CD4-positive, alpha-beta T cell (primary cell): Measurements from ENCODE around the gene TMEM198. TPM values are rescaled to one million over a fixed set of nuclear protein-coding genes. Genes with fewer than 3 reads are reported as not detected.

Source experiments
- ATAC-seq: fragments of 200-7000 bp; cut with Tn5 transposase; one replicate; pipeline ENCODE4 v1.10.0; 2022; ENCODE audit warnings: mild to moderate bottlenecking; ENCODE audit not compliant: poor library complexity
- CTCF ChIA-PET: fragments of 350-600 bp; sonication (Branson Sonifier 250); formaldehyde crosslinking; loops from one replicate; lab custom pipeline; 2021; ENCODE audit warnings: antibody characterized with exemption, inconsistent platforms; lab: Charles Lee
- POLR2A ChIA-PET: fragments of 350-600 bp; sonication (Branson Sonifier 250); formaldehyde crosslinking; loops from one replicate; lab custom pipeline; 2021; ENCODE audit warnings: antibody characterized with exemption, inconsistent platforms; lab: Charles Lee
- DNase-seq, 14 experiments: peaks; one replicate each; pipeline ENCODE4 v3.0.0-alpha.2; 2013 to 2020; ENCODE audit warnings: mixed read lengths in 2 of 14
- H3K27ac ChIP-seq, 2 donors: one replicate each; pipeline versions ENCODE4 v1.5.1 to v1.7.0; 2013; ENCODE audit warnings: low read length in 2 of 2, low read depth in 1 of 2, mild to moderate bottlenecking in 1 of 2
- H3K27me3 ChIP-seq, 2 experiments: 1 replicate in 1 of 2; 2 replicates in 1 of 2; pipeline versions ENCODE4 v1.6.1 to v1.7.0; 2013; ENCODE audit warnings: low read length in 2 of 2, control low read depth in 1 of 2, mild to moderate bottlenecking in 1 of 2, moderate library complexity in 1 of 2; ENCODE audit not compliant: insufficient read depth in 2 of 2, control insufficient read depth in 1 of 2
- H3K36me3 ChIP-seq: one replicate; pipeline ENCODE4 v1.6.1; 2013; ENCODE audit warnings: low read length, control low read depth; ENCODE audit not compliant: insufficient read depth
- H3K4me1 ChIP-seq: one replicate; pipeline ENCODE4 v1.6.1; 2013; ENCODE audit warnings: low read length, control low read depth; ENCODE audit not compliant: insufficient read depth
- H3K4me3 ChIP-seq: one replicate; pipeline ENCODE4 v1.5.1; 2013; ENCODE audit warnings: mild to moderate bottlenecking, low read length, moderate library complexity
- H3K9me3 ChIP-seq, 2 experiments: 1 replicate in 1 of 2; 2 replicates in 1 of 2; pipeline versions ENCODE4 v1.6.1 to v1.7.0; 2013; ENCODE audit warnings: low read length in 2 of 2, mild to moderate bottlenecking in 2 of 2, control low read depth in 1 of 2, moderate library complexity in 1 of 2; ENCODE audit not compliant: control insufficient read depth in 1 of 2, insufficient read depth in 1 of 2
- H3K27ac Mint-ChIP-seq: one replicate; pipeline ENCODE4 v1.8.0; 2020; ENCODE audit warnings: mixed read lengths
- H3K27me3 Mint-ChIP-seq: one replicate; pipeline ENCODE4 v1.8.0; 2021; ENCODE audit warnings: mixed read lengths
- H3K36me3 Mint-ChIP-seq: one replicate; pipeline ENCODE4 v1.8.0; 2021; ENCODE audit warnings: low read depth, mixed read lengths
- H3K4me1 Mint-ChIP-seq: one replicate; pipeline ENCODE4 v1.8.0; 2021; ENCODE audit warnings: low read depth, mixed read lengths
- H3K4me3 Mint-ChIP-seq: one replicate; pipeline ENCODE4 v1.8.0; 2020; ENCODE audit warnings: mild to moderate bottlenecking, mixed read lengths
- H3K9me3 Mint-ChIP-seq: one replicate; pipeline ENCODE4 v1.8.0; 2020; ENCODE audit warnings: mixed read lengths
- CTCF ChIP-seq: fragments of 200-600 bp; IDR thresholded peaks from one replicate; pipeline ENCODE4 v1.8.0; 2022; ENCODE audit warnings: antibody characterized with exemption, mild to moderate bottlenecking
- intact Hi-C, 2 experiments: fragments of 100-400 bp; cut with DNase I in 1 of 2; cut with micrococcal nuclease in 1 of 2; formaldehyde crosslinking; loops; one replicate each; pipeline versions ENCODE4 v1.15.1 to v1.9.0; 2023 to 2025; cut with DNase I, micrococcal nuclease
- total RNA-seq, 174 experiments: library from RNA in 2 of 174; stranded (reverse) in 2 of 174; gene quantifications; one replicate each; pipeline ENCODE4 v1.2.3 and lab custom pipeline; 2021 to 2026

TMEM198 gene
- total RNA-seq, 2 experiments from 2014 or later = 0.47 to 0.91 TPM

GRCh38 chr2:219511547-219512325 lies 32.1 kb upstream of the TMEM198 start:
- Histone ChIP-seq H3K9me3 (peaks cover 0 to 29% of the 10 kb centered on the region in 2 experiments), H3K4me3 (no peak overlapping the region), H3K27ac (no peak overlapping the region), H3K27me3 (peaks cover 53 to 77% of the 10 kb centered on the region in 2 experiments), H3K36me3 (peaks cover 4% of the 10 kb centered on the region), H3K4me1 (peaks cover 33% of the 10 kb centered on the region)
- H3K4me3 Mint-ChIP-seq = no peak overlapping the region
- CTCF ChIA-PET = interaction anchor here (1.4 kb wide), 1 partner anchor 18 kb away, joined by 4 read pairs; no protein-coding TSS in a partner anchor
- POLR2A ChIA-PET = interaction anchor here (0.9 kb wide), 1 partner anchor 13 kb away, joined by 4 read pairs; the partner anchor contains the start of gene GMPPA
- H3K4me1 Mint-ChIP-seq = peaks cover 25% of the 10 kb centered on the region
- intact Hi-C loops = no loop called here
- H3K36me3 Mint-ChIP-seq = peaks cover 16% of the 10 kb centered on the region
- ATAC-seq (no peak), DNase-seq (no peak)
- peaks cover 74% of the 10 kb centered on the region for H3K27me3 Mint-ChIP-seq
- H3K9me3 Mint-ChIP-seq = no peaks in the 10 kb centered on the region
- H3K27ac Mint-ChIP-seq = no peak overlapping the region
- no peak for TF ChIP-seq CTCF

- Mint-ChIP-seq H3K27me3 (peaks cover 80% of the 10 kb centered on the region), H3K27ac (no peak overlapping the region), H3K4me3 (no peak overlapping the region), H3K9me3 (no peaks in the 10 kb centered on the region), H3K4me1 (peaks cover 25% of the 10 kb centered on the region), H3K36me3 (peaks cover 9% of the 10 kb centered on the region)
- POLR2A ChIA-PET = no interaction called here
- DNase-seq (no peak), ATAC-seq (no peak)
- Histone ChIP-seq H3K9me3 (peaks cover 0 to 29% of the 10 kb centered on the region in 2 experiments), H3K4me1 (peaks cover 33% of the 10 kb centered on the region), H3K4me3 (no peak overlapping the region), H3K36me3 (no peaks in the 10 kb centered on the region), H3K27me3 (peaks cover 60 to 86% of the 10 kb centered on the region in 2 experiments), H3K27ac (no peak overlapping the region)
- intact Hi-C loops = no loop called here
- no peak for TF ChIP-seq CTCF
- CTCF ChIA-PET = interaction anchor here (1.4 kb wide), 1 partner anchor 17 kb away, joined by 4 read pairs; no protein-coding TSS in a partner anchor
Observed at GRCh38 chr2:219512524-219513216, 31.2 kb upstream of the TMEM198 start.

GRCh38 chr2:219513787-219514186 lies 30.0 kb upstream of the TMEM198 start:
- POLR2A ChIA-PET = no interaction called here
- H3K9me3 Mint-ChIP-seq = no peaks in the 10 kb centered on the region
- H3K27ac Mint-ChIP-seq = no peak overlapping the region
- peaks cover 32% of the 10 kb centered on the region for H3K4me1 ChIP-seq
- CTCF ChIA-PET = interaction anchor here (1.6 kb wide), 1 partner anchor 16 kb away, joined by 5 read pairs; no protein-coding TSS in a partner anchor
- H3K27me3 ChIP-seq = peaks cover 60 to 92% of the 10 kb centered on the region in 2 experiments
- no peak overlapping the region for H3K4me3 Mint-ChIP-seq
- peaks cover 5% of the 10 kb centered on the region for H3K36me3 Mint-ChIP-seq
- peaks cover 25% of the 10 kb centered on the region for H3K4me1 Mint-ChIP-seq
- DNase-seq (no peak), ATAC-seq (no peak)
- peaks cover 82% of the 10 kb centered on the region for H3K27me3 Mint-ChIP-seq
- H3K36me3 ChIP-seq = no peaks in the 10 kb centered on the region
- intact Hi-C loops = no loop called here
- H3K9me3 ChIP-seq = peaks cover 0 to 29% of the 10 kb centered on the region in 2 experiments
- no peak overlapping the region for H3K4me3 ChIP-seq
- no peak for TF ChIP-seq CTCF
- no peak overlapping the region for H3K27ac ChIP-seq
